ENCODE results near the gene BMP6.

Gene BMP6

DNA sequence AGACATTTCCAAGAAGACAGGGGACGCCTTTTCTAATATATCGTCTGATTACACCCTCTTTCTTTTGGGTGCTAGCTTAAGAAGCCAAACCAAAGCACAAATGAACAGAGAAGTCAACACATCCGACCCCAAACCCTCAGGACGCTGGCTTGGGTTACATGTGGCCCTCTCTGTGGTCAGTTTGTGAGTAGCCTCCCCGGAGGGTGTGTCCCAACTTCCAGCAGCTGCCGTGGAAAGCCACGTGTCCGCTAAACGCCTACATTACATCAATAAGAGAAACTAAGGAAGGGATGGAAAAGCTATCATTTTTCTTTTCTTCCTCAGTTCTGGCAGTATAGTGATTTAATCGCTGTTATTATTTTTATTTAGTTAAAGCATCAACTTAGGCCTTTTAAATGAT, 487 bp upstream of the BMP6 start:
- Mint-ChIP-seq H3K36me3 (ENCODE audit: insufficient read depth) (no peaks in the 10 kb centered on the region), H3K27me3 (peaks cover 79% of the 10 kb centered on the region), H3K4me1 (no peaks in the 10 kb centered on the region), H3K4me3 (peak overlapping the region; percentile 67), H3K27ac (ENCODE audit: low read depth) (no peak overlapping the region), H3K9me3 (no peaks in the 10 kb centered on the region)
- ATAC-seq (replicated peaks; ENCODE audit: extremely low read depth, poor library complexity, severe bottlenecking) = no peak
- DNase-seq (ENCODE audit: low spot score in 2 of 2) = no peak

DNA sequence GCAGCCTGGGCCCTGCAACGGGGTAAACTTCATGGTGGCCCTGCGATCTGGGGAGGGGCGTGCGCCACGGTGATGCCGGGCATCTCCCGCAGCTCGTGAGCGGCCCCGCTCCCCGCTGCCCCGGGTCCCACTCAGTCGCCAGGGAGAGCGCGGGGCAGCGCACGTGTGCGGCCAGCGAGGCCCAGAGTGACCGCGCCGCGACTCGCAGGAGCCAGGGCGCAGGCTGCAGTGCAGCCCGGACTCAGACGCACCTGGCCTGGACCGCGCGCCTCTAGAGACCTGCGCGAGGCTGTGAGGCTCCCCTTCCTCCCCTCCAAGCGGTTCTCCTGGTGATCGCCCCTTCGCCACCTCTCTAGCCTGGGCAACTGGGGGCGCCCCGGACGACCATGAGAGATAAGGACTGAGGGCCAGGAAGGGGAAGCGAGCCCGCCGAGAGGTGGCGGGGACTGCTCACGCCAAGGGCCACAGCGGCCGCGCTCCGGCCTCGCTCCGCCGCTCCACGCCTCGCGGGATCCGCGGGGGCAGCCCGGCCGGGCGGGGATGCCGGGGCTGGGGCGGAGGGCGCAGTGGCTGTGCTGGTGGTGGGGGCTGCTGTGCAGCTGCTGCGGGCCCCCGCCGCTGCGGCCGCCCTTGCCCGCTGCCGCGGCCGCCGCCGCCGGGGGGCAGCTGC, 652 bp downstream of the BMP6 start:
- Mint-ChIP-seq H3K36me3 (ENCODE audit: insufficient read depth) (no peaks in the 10 kb centered on the region), H3K4me1 (no peaks in the 10 kb centered on the region), H3K27ac (ENCODE audit: low read depth) (no peak overlapping the region), H3K27me3 (peaks cover 79% of the 10 kb centered on the region), H3K4me3 (peak overlapping the region; percentile 67), H3K9me3 (no peaks in the 10 kb centered on the region)
- DNase-seq (ENCODE audit: low spot score in 2 of 2) (no peak), ATAC-seq (replicated peaks; ENCODE audit: extremely low read depth, poor library complexity, severe bottlenecking) (no peak)

DNA sequence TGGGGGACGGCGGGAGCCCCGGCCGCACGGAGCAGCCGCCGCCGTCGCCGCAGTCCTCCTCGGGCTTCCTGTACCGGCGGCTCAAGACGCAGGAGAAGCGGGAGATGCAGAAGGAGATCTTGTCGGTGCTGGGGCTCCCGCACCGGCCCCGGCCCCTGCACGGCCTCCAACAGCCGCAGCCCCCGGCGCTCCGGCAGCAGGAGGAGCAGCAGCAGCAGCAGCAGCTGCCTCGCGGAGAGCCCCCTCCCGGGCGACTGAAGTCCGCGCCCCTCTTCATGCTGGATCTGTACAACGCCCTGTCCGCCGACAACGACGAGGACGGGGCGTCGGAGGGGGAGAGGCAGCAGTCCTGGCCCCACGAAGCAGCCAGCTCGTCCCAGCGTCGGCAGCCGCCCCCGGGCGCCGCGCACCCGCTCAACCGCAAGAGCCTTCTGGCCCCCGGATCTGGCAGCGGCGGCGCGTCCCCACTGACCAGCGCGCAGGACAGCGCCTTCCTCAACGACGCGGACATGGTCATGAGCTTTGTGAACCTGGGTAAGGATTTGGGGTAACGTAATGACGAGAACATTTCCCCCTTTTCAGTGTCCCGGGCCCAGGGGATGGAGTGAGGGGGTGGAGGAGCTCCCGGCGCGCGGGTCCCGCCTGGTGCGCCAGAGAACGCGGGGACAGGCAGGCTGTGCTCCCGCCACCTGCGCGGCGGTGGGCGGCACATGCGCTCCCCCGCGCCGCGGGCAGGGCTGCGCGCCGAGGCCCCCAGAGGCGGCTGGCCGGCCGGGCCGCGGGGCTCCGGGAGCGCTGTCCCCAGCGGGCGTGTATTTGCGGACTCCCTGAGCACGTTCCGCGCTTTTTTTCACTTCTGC, 1.4 kb downstream of the BMP6 start:
- Mint-ChIP-seq H3K27me3 (peaks cover 82% of the 10 kb centered on the region), H3K4me1 (no peaks in the 10 kb centered on the region), H3K4me3 (peak overlapping the region; percentile 46), H3K27ac (ENCODE audit: low read depth) (no peak overlapping the region), H3K36me3 (ENCODE audit: insufficient read depth) (no peaks in the 10 kb centered on the region), H3K9me3 (no peaks in the 10 kb centered on the region)
- DNase-seq (ENCODE audit: low spot score in 2 of 2) (no peak), ATAC-seq (replicated peaks; ENCODE audit: extremely low read depth, poor library complexity, severe bottlenecking) (no peak)

DNA sequence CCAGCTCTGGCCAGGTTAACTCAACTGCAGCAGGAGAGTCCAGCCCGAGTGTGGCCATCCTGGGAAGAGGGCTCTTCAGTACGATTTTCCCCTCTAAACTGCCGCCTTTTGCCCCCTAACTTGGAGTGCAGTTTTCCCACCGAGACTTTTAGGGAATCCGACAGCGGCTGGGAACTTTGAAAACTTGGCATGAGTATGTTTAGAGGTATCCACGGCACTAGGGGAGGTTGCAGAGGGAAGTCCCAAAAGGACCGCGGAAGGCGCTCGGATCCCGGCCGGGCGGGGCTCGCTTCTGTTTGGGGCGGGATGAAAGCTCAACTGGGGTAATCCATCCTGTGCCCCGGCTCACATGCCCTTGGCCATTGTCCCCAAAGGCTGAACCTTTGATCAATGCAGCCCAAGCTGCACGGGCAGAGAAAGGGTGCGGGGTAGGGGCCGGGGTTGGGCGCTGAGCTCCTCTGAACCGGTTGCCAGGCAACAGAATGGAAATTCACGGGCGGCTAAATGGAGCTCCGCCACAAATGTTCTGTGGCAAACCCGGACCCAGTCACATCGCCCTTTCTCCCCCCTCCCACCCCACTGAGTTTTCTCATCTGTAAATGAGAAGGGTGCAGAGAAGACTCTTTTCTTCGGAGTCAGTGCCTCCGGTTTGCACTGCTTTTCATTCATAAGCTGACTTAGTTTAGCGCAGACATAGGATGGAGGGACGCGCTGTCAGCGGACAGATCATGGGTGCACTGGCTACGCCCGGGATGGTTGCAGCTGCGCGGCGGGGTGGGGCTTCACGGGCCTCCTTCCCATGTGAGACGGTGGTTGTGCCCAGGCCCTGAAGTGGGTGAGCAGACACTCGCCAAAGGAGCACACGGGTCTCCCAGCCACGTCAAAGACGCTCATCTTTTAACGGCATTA, 2.3 kb downstream of the BMP6 start:
- ATAC-seq (replicated peaks; ENCODE audit: extremely low read depth, poor library complexity, severe bottlenecking) (peak; percentile 16), DNase-seq (ENCODE audit: low spot score in 2 of 2) (no peak)
- no peaks in the 10 kb centered on the region for H3K9me3 Mint-ChIP-seq
- H3K27ac Mint-ChIP-seq (ENCODE audit: low read depth) = no peak overlapping the region
- no peaks in the 10 kb centered on the region for H3K36me3 Mint-ChIP-seq (ENCODE audit: insufficient read depth)
- H3K27me3 Mint-ChIP-seq = peaks cover 87% of the 10 kb centered on the region
- H3K4me1 Mint-ChIP-seq = no peaks in the 10 kb centered on the region
- H3K4me3 Mint-ChIP-seq = peak overlapping the region; percentile 51

DNA sequence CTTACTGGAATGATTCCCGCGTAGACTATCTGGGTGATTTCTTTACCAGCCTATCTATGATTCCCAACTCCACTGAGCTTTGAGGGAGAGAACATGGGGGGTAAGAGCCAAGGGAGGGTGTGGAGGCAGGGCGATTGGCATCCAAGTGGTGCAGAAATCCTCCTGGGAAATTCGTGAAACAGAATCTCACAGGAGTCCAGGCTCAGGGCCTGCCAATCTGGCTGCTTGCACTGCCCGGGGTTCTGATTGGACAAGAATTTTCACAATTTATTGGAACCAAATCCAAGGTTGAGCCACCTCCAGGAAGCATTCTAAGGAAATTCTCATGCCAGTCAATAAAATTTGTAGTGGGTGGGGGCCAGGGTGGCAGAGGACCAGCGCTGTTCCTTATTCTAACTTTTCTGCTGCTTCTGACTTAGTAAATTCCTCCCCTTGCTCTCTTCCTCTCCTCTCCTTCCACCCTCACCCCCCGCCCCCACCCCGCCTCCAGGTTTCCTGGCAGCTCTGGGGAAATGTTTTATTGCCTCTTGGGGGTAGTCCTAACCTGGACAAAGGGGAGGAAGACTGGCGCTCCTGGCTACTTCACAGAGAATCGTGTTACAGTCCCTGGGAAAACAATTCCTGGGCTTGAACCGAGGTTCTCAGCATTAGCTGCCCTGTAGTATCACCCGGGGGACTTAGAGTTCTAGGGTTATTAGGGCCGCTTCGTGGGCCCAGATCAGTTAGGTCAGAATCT, 3.1 kb downstream of the BMP6 start:
- Mint-ChIP-seq H3K4me1 (no peaks in the 10 kb centered on the region), H3K9me3 (no peaks in the 10 kb centered on the region), H3K4me3 (peak overlapping the region; percentile 51), H3K27ac (ENCODE audit: low read depth) (no peak overlapping the region), H3K27me3 (peaks cover 90% of the 10 kb centered on the region), H3K36me3 (ENCODE audit: insufficient read depth) (no peaks in the 10 kb centered on the region)
- DNase-seq (ENCODE audit: low spot score in 2 of 2) = no peak
- ATAC-seq (replicated peaks; ENCODE audit: extremely low read depth, poor library complexity, severe bottlenecking) = no peak

DNA sequence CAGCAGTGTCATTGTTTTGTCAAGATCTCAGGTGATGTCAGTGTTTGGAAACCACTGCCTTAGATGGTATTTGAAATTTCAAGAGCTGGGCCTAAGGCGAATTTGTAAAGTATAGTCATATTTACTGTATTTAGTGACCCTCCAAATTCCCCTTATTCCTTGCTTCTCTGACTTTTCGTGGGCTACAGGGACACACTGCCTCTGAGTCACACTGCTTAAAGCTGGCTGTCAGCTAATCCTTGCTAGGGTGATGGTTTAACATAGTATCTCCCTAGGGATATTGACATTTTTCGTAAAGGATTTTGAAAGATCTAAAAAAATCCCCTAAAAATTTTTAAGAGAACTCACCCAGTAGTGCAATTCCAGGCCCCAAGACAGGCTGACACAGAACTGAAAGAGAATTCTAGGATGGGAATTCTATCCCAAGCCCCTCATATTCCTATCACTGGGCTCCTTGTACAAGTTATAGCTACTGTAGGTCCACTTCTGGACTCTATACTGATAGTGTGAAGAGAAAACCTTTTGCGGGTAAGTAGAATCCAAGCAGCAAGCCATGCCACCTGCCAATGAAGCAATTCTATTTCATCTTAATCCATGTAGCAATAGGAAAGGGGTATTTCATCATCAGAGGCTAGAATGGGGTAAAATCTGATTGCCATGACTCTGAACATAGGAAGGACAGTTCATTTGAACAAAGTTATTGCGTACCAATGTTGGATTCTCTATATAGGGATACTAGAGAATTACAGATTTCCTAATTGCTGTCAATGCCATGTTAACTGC, 4.3 kb downstream of the BMP6 start:
- DNase-seq (ENCODE audit: low spot score in 2 of 2) (no peak), ATAC-seq (replicated peaks; ENCODE audit: extremely low read depth, poor library complexity, severe bottlenecking) (no peak)
- H3K4me1 Mint-ChIP-seq = no peaks in the 10 kb centered on the region
- no peaks in the 10 kb centered on the region for H3K9me3 Mint-ChIP-seq
- H3K4me3 Mint-ChIP-seq = no peak overlapping the region
- H3K27me3 Mint-ChIP-seq = peaks cover 88% of the 10 kb centered on the region
- no peak overlapping the region for H3K27ac Mint-ChIP-seq (ENCODE audit: low read depth)
- no peaks in the 10 kb centered on the region for H3K36me3 Mint-ChIP-seq (ENCODE audit: insufficient read depth)

DNA sequence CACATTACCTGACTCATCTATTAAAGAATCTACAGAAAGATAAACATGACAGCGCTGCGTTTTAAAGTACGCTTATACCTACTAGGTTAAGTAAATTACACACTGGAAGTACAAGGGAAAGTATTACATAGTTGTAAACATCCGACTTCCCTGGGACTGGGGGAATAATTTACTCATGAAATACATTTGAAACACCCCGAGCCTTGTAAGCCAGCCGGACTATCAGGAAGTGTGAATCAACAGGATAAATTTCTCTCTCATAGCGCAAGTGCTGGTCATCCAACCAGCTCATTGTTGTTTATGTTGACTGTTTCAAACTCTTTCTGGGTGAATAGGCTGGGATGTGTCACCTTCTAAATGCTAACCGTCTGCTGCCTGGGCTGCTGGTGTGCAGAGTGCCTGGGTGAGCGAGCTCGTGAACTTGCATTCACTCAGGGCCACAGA, 4.9 kb downstream of the BMP6 start:
- ATAC-seq (replicated peaks; ENCODE audit: extremely low read depth, poor library complexity, severe bottlenecking) (no peak), DNase-seq (ENCODE audit: low spot score in 2 of 2) (no peak)
- no peak overlapping the region for H3K27ac Mint-ChIP-seq (ENCODE audit: low read depth)
- H3K9me3 Mint-ChIP-seq = no peaks in the 10 kb centered on the region
- no peak overlapping the region for H3K4me3 Mint-ChIP-seq
- peaks cover 88% of the 10 kb centered on the region for H3K27me3 Mint-ChIP-seq
- H3K36me3 Mint-ChIP-seq (ENCODE audit: insufficient read depth) = no peaks in the 10 kb centered on the region
- no peaks in the 10 kb centered on the region for H3K4me1 Mint-ChIP-seq

DNA sequence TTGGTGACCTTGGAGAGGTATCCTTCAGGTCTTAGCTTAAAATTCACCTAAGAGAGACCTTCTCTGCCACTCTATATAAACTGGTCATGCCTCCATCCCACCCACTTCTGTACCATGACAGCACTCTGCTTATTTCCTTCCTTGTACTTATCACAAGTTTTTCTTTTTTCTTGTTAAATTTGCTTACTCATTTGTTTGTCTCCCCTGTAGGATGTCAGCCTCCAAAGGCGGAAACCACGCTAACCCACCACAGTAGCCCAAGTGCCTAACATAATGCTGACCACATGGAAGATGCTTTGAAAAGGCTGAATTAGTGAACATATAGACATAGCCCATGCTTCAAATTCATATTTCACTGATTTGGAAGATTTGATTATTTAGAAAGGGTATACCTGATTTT, 5.4 kb downstream of the BMP6 start:
- ATAC-seq (replicated peaks; ENCODE audit: extremely low read depth, poor library complexity, severe bottlenecking) (no peak), DNase-seq (ENCODE audit: low spot score in 2 of 2) (no peak)
- H3K36me3 Mint-ChIP-seq (ENCODE audit: insufficient read depth) = no peaks in the 10 kb centered on the region
- no peaks in the 10 kb centered on the region for H3K9me3 Mint-ChIP-seq
- H3K4me3 Mint-ChIP-seq = no peak overlapping the region
- no peaks in the 10 kb centered on the region for H3K4me1 Mint-ChIP-seq
- no peak overlapping the region for H3K27ac Mint-ChIP-seq (ENCODE audit: low read depth)
- peaks cover 88% of the 10 kb centered on the region for H3K27me3 Mint-ChIP-seq

DNA sequence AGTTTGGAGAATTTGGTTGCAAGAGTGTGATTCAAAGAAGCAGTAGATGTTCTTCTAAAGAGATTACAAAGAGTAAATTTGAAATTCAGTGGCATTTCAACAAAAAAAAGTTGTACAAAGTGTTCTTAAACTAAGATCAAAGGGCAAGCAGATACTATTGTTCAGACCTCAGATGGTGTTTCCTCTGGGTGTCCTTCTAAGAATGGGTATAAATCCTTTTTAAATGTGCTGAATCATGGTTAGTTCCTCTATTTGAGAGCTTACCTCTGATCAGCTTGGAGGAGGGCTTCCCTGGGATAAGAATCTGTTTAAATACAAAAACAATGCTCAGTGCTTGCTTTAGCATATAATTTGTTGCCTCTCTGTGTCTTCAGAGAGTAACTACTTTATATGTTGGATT, 6.3 kb downstream of the BMP6 start:
- ATAC-seq (replicated peaks; ENCODE audit: extremely low read depth, poor library complexity, severe bottlenecking) (no peak), DNase-seq (ENCODE audit: low spot score in 2 of 2) (no peak)
- H3K4me3 Mint-ChIP-seq = no peak overlapping the region
- H3K27me3 Mint-ChIP-seq = peaks cover 90% of the 10 kb centered on the region
- H3K4me1 Mint-ChIP-seq = no peaks in the 10 kb centered on the region
- no peak overlapping the region for H3K27ac Mint-ChIP-seq (ENCODE audit: low read depth)
- H3K36me3 Mint-ChIP-seq (ENCODE audit: insufficient read depth) = no peaks in the 10 kb centered on the region
- H3K9me3 Mint-ChIP-seq = no peaks in the 10 kb centered on the region

DNA sequence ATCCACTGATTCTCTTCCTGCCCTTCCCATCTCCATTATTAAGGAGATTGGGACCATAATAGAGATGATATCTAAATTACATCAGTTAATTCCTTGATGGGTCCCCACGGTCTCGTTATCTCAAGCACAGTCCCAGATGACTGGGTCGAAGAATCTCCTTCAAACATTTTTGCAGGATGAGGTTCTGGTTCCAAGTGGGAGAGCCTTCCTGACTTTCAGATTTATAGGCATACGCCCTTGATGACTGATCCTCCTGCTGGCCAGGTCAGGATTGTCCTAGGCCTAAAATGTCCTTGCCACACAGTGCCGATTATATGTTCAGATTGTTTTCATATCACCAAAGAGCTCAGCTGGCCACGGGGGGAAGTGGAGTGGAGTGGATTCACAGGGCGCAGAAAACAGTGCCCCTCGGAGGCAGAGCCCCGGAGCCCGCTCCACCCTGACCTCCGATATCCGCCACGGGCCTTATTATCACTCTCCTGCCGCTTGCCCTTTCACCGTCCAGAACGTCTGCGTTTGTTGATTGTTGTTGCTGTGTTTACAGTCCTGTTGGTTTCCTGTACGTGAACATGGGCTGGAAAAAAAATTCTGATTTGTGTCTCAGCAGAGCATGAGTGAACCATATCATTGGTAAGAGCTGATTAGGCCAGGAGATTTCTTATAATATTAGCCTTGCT, 8.9 kb downstream of the BMP6 start:
- H3K36me3 Mint-ChIP-seq (ENCODE audit: insufficient read depth) = no peaks in the 10 kb centered on the region
- DNase-seq (ENCODE audit: low spot score in 2 of 2) (no peak), ATAC-seq (replicated peaks; ENCODE audit: extremely low read depth, poor library complexity, severe bottlenecking) (no peak)
- no peaks in the 10 kb centered on the region for H3K4me1 Mint-ChIP-seq
- H3K27me3 Mint-ChIP-seq = peaks cover 82% of the 10 kb centered on the region
- no peak overlapping the region for H3K4me3 Mint-ChIP-seq
- no peak overlapping the region for H3K27ac Mint-ChIP-seq (ENCODE audit: low read depth)
- H3K9me3 Mint-ChIP-seq = no peaks in the 10 kb centered on the region

DNA sequence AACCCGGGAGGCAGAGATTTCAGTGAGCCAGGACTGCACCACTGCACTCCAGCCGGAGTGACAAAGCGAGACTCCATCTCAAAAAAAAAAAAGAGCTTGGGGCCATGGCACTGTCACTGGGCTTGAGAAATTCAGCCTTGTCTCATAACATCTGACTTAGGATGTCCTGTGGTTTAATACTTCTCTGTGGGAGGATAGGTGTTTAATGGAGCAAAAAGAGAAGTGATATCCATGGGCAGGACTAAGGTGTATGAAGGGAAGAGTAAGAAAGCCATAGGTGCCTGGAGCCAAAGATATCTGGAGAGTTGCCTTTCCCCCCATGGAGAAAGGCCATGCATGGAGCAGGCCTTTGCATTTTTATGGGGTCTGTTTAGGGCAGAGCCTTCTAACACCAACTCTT, 11.2 kb downstream of the BMP6 start:
- DNase-seq (ENCODE audit: low spot score in 2 of 2) (no peak), ATAC-seq (replicated peaks; ENCODE audit: extremely low read depth, poor library complexity, severe bottlenecking) (no peak)
- peaks cover 82% of the 10 kb centered on the region for H3K27me3 Mint-ChIP-seq
- H3K9me3 Mint-ChIP-seq = no peaks in the 10 kb centered on the region
- H3K4me1 Mint-ChIP-seq = no peaks in the 10 kb centered on the region
- no peak overlapping the region for H3K27ac Mint-ChIP-seq (ENCODE audit: low read depth)
- H3K4me3 Mint-ChIP-seq = no peak overlapping the region
- H3K36me3 Mint-ChIP-seq (ENCODE audit: insufficient read depth) = no peaks in the 10 kb centered on the region

Measured in central memory CD8-positive, alpha-beta T cell (primary cell).